GM20000 (cell line): Measurements from ENCODE around the gene OR8B3.

ENCODE experiments used
- DNase-seq: peaks from one replicate; pipeline ENCODE4 v3.0.0; 2012; ENCODE audit warnings: low spot score
- CTCF ChIP-seq: IDR thresholded peaks from 2 replicates; pipeline ENCODE4 v1.5.1; 2012; ENCODE audit warnings: mild to moderate bottlenecking, control low read depth; ENCODE audit errors: extremely low read depth, missing control alignments

OR8B3 gene

GRCh38 chr11:124398924-124399323 is at the start of gene OR8B3:
Gene OR8B3 (minus strand): TSS chr11:124399024. CDS start chr11:124397351, 1,673 bp downstream.
- no peak for TF ChIP-seq CTCF
- DNase-seq = no peak

GRCh38 chr11:124446916-124447315 is 48.1 kb upstream of the OR8B3 start:
- no peak for DNase-seq

GRCh38 chr11:124445646-124446150 is 46.9 kb upstream of the OR8B3 start, which contains the start of gene OR8B8:
Gene OR8B8 (minus strand): TSS chr11:124445696. CDS start chr11:124441085, 4,611 bp downstream.
- no peak for TF ChIP-seq CTCF
- DNase-seq = no peak

More at GRCh38 chr11:124446916-124447315, 48.1 kb upstream of the OR8B3 start:
- TF ChIP-seq CTCF = no peak

GRCh38 chr11:124442847-124443246 is 44.0 kb upstream of the OR8B3 start:
- no peak for TF ChIP-seq CTCF
- no peak for DNase-seq

- TF ChIP-seq CTCF = no peak
- DNase-seq = no peak
Observed at GRCh38 chr11:124442442-124442841, 43.6 kb upstream of the OR8B3 start.

GRCh38 chr11:124441519-124441918 is 42.7 kb upstream of the OR8B3 start:
- DNase-seq = no peak
- TF ChIP-seq CTCF = no peak

GRCh38 chr11:124441081-124441480 is 42.3 kb upstream of the OR8B3 start:
- no peak for TF ChIP-seq CTCF
- DNase-seq = no peak
